Right ventricle myocardium superior (tissue), 1 donor: ENCODE data around the gene STX7. TPM values are rescaled to one million over a fixed set of nuclear protein-coding genes. Genes with fewer than 3 reads are reported as not detected.

Experiments used
- ATAC-seq: fragments of 200-7000 bp; cut with Tn5 transposase; one replicate; pipeline ENCODE4 v1.9.1; 2020; ENCODE audit warnings: mild to moderate bottlenecking; ENCODE audit not compliant: poor library complexity
- DNase-seq: peaks from one replicate; pipeline ENCODE4 v3.0.0-alpha.2; 2020
- intact Hi-C: fragments of 100-400 bp; cut with DNase I; formaldehyde crosslinking; loops from one replicate; pipeline ENCODE4 v1.11.2; 2022
- total RNA-seq: library from RNA; stranded (reverse); fragmentation: NEBNext Ultra II Directional; extraction: Animal tissue kit (Norgen Biotek cat#: 25700); gene quantifications from one replicate; pipeline ENCODE4 v1.2.1, GENCODE V29; 2021
- donor health status: DM: no; HTN: yes; CAD: no; lungs with severe emphysema.

The STX7 gene
- total RNA-seq, 1 donor from 2014 or later, result 55.1 TPM

DNA sequence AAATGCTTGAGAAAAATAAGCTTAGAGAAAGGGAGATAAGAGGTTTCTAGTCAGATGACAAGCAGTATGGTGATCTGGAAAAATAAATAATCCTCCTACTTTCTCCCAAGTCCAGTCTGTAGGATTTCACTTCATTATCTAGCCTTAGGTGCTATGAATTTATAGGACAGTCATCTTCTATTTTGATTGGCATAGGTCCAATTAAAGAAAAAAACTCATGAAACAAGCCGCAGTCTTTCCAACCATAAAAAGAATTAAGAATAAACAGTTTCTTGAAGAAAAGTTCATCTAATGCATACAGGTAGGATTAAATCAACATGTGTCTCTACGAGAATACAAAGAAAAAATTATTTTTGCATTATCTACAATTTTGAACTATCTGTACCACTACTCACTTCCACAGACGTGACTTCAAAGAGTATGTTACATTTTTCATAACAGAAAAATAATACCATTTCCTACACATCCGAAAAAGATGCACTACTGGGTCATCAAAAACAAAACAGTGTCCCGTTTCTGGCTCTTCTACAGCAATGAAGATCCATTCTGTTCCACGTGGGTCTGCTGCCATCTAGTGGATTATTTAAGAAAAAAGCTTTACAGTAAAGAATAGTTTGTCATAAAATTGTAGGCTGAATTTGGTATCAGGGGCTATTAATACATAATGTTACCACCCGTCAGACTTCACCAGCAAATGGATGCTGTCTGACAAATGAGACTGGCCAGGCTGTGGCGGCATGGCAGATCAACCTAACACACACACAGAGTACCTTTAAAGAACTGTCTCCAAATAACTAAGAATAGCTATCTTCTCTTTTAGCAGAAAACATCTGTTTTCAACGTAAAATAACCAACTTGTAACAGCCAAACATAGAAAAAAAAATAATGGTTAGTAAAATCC lies 28.9 kb downstream of the STX7 start:
- DNase-seq (no peak), ATAC-seq (peak; percentile 92)
- intact Hi-C loops, result loop anchor here (5.0 kb wide), 2 partner anchors 182 to 207 kb away; no protein-coding TSS in a partner anchor

DNA sequence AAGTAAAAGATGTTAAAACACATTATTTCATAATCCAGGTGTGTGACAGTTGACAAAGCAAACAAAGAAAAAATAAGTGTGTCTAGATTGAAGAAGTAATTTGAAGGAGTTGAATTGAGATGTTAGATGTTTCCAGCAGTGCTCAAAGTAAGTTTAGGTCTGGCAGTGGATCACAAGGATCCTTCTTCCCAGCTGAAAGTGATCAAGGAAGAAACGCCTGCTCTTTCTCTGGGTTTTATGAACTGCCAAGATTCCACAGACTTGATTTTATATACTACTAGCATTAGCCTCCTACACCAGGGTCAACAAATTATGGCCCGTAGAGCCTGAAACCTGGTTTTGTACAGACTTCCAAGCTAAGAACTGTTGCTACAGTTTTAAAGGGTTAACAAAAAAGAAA lies 30.3 kb downstream of the STX7 start:
- DNase-seq (no peak), ATAC-seq (no peak)
- intact Hi-C loops, result loop anchor here (5.0 kb wide), 2 partner anchors 180 to 205 kb away; no protein-coding TSS in a partner anchor

DNA sequence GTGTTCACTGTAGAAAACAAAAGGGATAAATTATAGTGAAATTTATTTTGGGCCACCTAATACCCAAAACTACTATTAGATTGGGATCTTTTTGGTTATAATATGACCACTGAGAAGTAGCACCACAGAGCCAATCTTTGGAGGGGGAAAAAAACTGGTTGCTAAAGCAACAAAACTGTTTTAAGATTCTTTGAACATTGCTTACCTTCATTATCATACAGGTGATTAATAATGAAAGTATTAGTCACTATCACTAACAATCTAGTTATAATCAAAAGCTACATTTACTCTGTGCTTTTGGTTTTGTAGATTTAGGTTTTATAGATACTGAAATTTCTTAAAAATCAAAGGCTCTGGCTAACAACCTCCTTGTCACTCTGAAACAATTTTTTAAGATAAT lies 31.7 kb downstream of the STX7 start:
- intact Hi-C loops, result loop anchor here (5.0 kb wide), 2 partner anchors 179 to 204 kb away; no protein-coding TSS in a partner anchor
- ATAC-seq (no peak), DNase-seq (no peak)

DNA sequence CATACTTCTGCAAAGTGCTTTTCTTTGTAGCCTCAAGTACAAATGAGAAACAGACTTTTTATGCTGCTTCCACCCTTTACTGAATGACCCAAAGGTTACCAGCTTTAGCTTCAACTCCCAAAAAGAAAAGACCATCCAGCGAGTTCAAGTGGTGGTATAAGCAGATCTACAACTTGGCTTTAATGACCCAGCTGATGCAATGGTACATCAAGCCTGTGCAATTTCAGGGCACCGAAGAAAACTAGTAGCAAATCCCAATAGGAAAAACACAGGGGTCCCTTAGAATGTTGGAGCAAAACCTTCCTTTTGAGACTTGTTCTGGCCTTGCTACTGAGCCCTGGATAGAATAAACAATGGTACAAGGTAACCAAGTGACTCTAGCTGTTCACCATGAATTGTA lies 33.8 kb downstream of the STX7 start:
- no peak for DNase-seq
- intact Hi-C loops, result no loop called here

DNA sequence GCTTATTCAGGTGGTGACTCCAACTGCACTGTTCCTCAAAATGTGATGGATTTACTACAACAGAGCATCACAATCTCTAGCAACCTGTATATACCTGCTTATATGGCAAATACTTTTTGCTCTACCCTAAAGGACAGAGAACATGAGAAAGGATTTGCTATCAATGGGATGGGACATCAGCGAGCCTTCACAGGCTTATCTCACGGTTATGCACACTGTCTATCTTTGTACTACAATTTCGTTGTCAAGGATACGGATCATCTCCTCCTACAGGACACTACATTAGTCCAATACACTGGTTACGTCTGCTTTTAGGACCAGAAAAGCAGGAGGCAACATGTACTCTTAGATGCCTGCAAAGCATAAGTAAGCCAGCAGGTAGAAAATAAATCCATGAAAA lies 34.2 kb downstream of the STX7 start:
- no peak for ATAC-seq
- no peak for DNase-seq
- intact Hi-C loops, result no loop called here

More for the DNA sequence above, 33.8 kb downstream of the STX7 start:
- no peak for ATAC-seq

DNA sequence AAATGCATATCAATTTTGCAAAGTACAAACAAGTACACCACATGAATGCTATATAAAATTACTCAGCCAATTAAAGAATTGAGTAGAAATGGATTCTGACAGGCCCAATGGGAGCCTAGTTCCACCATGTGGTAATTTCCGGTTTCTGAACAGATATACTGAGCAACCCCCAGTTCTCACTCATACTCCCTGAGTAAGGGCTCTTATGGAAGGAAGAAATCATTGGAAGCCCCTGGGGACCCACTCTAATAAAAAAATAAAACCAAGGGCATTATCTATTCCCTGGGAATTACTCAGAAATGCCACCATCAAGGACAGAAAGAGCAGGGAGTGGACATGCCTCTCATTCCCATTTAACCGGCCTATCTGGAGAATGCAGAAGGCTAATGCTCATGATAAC lies 34.6 kb downstream of the STX7 start:
- intact Hi-C loops, result no loop called here
- DNase-seq (no peak), ATAC-seq (no peak)

DNA sequence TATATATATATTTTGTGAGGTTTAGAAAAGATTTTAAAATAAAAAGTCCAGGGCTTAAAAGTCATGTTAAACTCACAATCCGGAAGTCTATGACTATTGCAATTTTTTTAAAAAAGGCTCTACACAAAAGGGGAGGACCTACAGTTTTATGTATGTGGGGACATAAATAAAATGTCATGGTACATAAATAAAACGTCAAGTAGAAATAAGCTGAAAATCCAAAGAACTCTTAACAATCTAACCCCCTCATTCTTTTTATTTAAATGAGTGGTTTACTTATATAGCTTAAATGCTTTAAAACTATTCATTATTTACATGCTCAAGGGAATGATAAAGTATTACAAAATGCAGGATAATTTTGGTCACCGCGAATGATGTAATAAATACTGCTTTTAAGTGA lies 36.2 kb downstream of the STX7 start:
- ATAC-seq (no peak), DNase-seq (no peak)
- intact Hi-C loops, result no loop called here

DNA sequence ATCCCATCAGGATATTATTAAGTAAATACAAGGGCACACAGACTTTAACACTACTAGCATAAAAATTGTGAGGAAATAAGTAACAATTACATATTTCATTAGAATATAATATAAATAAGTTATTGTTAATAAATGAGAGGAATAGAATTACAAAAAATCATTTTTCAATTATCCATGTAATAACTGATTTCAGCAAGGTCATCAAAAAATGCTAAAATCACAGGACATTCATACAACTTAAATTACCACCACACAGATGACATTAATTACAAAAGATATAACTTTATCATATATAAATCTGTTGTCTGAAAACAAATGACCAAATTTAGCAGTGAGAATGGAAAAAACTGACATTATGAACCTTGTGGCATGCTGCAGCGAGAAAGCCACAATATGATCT lies 37.0 kb downstream of the STX7 start:
- ATAC-seq (no peak), DNase-seq (no peak)
- intact Hi-C loops, result no loop called here

DNA sequence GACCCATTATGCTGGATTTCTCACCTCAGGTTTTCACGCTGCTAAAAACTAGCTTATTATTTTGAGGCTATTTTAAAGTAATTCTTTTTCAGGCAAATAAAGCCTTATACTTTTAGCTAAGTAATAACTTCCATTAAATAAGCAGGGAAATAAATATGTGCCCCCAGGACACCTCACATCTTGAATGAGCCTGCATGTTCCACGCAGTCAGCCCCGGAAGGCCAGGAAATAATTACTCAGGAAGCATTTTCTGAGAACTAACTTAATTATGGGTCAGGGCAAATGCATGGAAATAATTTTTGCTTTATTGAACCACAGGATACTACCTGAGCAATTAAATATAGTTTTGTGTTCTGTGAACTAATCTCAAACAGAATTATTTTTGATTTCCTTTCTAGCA lies 41.1 kb downstream of the STX7 start:
- no peak for ATAC-seq
- intact Hi-C loops, result no loop called here

DNA sequence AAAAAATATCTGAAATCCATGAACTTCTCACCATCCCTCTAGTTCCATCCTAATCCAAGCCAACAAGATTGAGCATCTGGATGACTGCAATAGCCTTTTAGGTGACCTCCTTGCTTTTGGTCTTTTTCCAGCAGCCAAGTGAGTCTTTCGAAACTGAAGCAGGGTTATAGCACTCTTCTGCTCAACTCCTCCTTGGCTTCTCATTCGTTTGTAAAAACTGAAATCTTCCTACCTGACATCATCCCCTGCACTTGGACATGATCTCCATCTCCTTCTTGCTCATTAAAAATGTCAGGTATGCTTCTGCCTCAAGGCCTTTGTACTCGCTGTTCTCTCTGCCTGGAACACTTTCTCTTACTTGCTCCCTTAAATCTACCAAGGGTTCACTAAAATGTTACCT lies 46.0 kb downstream of the STX7 start:
- ATAC-seq, result peak; percentile 15

More for the DNA sequence above, 41.1 kb downstream of the STX7 start:
- no peak for DNase-seq

DNA sequence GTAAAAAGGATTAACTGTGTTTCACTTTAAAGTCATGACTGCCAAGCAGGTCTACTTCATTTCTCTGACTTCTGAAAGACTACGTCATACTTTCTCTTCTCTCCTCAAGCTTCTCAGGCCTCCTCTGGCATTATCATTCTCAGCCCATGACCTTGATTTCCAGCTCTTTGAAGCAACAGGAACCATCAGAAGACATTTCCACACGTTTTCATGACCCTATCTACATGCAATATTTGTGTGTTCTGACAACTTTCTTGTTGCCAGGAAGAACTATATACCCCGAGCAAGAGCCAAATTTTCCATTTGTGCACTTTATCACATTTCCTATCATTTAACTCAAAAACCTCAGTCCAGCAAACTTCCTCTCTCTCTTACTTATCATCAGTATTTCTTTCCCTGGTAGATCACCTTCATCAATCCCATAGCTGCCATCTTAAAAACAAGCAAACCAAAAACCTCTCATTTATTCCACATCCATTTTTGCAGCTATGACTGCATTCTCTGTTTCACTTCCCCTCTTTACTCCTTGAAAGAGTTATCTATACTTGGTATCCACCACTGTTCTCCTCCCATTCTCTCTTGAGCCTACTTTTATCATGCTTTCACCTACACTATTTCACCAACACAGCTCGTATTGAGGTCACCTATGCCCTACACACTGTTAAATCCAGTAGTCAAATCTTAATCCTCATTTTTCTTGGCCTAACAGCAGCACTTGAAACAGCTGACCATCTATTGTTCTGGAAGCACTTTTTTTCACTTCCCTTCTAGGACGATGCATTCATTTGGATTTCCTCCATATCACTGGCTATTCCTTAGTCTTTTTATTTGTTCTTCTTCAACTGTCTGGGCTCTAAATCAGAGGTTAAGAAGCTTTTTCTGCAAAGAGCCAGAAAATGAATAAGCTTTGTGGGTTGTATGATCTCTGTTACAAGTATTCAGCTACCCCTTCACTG lies 47.1 kb downstream of the STX7 start:
- intact Hi-C loops, result no loop called here
- DNase-seq (no peak), ATAC-seq (no peak)

More for the DNA sequence above, 46.0 kb downstream of the STX7 start:
- no peak for DNase-seq
- intact Hi-C loops, result no loop called here

DNA sequence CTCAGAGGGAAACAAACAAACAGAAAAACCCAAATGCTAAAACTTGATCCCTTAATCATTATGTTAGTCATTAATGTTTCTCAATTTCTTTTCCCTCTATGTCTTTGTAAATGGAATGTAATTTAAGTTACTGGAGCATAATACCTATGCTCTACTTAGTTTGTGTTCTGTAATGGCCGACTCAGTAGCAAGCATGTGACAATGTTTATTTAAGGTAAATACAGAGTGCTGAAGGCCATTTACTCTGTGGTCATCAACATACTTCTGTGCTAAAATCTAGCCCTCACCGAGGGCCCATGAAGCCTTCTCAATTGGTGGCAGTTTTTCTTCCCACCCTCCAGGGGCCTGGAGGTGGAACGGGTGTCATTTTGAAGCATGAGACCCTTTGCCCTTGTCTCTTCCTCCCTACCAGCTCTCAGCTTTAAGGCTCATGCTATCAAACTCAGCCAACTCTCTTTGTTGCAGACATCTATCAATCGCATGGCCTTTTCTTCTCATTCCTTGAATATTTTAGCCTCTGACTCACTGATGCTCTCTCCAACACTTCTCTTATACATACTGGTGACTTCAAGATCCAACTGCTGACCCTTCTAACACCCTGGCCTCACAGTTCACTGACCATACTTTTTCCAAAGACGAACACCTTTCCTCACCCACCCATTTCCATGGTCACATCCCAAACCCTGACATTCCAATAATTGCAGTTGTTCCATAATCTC lies 48.2 kb downstream of the STX7 start:
- ATAC-seq (no peak), DNase-seq (no peak)
- intact Hi-C loops, result no loop called here

DNA sequence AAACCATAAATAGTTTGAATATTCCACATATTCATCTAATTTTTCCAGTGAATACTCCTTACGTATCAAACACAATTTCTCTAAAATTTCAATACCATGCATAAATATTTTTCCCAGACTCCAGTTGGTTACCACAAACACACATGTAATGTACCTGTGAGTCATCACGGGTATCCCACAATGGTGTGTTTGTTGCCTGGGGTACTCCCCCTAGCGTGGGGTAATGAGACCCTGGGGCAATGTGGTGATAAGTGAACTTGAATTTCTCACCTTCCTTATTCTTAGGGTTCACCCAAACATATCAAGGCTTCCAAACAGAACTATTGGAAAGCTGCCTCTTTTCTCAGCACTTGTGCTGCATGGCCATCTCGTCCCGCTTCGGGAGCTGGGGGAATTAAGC lies 51.0 kb downstream of the STX7 start:
- no peak for ATAC-seq
- intact Hi-C loops, result no loop called here
- no peak for DNase-seq

DNA sequence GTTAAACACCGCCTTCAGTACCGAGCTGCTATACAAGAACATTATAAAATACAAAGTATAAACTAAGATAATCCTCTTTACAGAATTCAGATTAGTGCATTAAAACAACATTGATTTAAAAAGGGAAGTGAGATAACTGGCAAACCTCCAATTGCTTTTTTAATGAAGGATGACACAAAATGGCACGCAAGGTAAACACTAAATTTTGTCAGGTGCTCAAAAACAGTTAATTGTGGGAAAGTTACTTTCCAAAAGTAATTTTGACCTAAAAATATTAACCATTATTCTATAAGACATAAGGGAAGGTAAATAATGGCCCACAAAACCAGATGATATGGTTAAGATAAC lies 53.3 kb downstream of the STX7 start:
- intact Hi-C loops, result no loop called here
- DNase-seq, result no peak
- no peak for ATAC-seq

DNA sequence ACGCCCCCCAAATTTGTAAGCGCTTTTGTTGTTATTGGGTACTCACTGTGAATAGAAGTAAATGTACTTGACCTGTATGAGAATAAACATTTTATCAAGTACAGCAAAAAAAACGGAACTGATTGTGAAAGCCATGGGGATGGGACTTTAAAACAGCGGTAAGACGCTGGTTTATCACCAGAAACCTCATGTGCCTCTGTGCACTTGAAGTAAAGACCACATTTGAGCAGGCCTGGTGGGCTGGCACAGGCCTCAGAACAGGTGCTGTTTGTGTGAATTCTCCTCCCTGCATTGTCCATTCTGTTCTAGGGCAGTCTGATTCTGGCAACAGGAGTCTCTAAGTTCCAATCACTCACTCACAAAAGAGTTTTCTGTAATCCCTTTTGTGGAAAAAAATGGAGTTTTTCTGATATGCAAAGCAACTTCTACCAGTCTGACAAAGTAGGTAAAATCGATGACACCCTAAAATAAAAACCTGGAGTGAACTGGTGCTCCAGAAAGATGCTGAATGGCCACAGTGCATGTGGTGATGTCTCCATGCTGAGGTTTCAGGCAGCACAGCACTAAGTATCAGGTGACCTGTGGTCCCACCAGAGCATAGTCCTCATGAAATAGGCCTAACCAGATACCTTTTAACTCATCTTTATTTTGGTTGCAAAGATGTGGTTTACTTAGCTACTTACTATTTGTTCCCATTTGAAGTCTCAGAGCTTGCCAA lies 53.9 kb downstream of the STX7 start:
- intact Hi-C loops, result no loop called here
- no peak for ATAC-seq
- no peak for DNase-seq

DNA sequence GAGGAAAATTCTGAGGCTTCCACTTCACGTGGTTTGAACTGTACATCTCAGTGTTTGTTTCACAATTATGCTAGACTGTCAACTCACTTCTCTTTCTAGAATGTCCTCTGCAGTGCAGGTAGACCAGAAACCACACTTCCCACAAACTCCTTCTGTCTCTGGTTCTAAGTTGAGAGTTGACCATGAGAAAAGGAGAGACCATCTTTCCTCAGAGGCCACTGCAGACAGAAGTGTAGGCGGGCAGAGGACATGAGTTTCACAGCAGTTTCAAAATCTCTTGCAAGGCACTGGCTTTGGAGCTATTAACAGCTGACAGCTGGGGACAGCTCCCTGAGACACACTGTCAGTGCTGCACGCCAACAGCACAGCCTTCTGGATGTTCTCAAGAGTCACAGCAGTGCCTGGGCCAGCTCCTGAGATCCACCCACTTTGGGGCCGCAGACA lies 56.2 kb downstream of the STX7 start:
- DNase-seq, result peak; percentile 66
- intact Hi-C loops, result no loop called here
- peak; percentile 94 for ATAC-seq

DNA sequence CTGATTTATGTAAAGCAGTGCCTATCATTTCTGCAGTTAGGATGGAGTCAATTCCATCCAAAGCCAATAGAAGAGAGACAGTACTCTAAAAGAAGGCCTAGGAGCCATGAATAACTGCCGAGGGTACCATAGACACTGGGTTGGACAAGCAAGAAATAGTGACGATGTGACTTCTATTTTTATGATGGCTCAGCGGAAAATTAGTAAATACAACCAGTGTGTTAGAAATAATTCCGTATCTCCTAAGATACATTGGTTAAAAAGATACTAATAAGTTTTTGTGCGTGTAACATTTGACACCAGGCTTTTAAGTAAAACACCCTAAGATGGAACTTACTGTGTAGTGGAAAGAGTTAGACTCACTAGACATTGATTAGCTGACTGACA lies 66.1 kb downstream of the STX7 start:
- intact Hi-C loops, result no loop called here
- ATAC-seq, result no peak
- no peak for DNase-seq

DNA sequence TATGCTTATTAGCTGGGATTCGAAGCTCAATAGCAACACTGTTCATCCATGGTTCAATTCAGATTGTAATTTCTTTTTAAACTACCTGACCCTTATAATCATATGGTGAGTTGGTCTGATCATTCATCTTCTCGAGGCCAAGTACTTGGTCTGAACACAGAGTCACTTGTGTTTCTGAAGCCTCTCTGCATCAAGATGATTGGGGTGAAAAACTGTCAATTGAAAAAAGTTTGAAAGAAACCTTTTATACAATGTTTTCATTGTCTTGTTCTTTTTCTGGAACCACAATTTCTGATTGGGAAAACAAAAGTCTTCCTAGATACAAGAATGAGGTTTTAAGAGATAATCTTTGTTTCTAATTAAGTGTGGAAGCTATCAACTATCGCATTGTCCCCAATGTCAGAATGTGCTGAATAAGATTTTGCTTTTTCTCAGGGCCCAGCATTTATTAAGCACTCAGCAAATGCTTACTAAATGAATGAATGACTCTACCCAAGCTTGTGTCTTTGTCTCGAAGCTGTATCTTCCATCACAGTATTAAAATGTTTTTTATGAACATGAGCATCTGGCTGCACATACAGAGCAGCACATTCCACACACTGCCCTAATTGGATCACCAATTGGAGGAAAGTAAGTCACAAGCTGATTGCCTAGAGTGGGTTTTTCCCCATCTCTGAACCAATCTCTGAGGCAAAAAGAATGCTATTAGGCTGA lies 66.6 kb downstream of the STX7 start:
- no peak for ATAC-seq
- intact Hi-C loops, result no loop called here
- DNase-seq, result no peak
